Caco-2 (cell line): ENCODE measurements around the gene SLC23A3. TPM values are rescaled to one million over a fixed set of nuclear protein-coding genes. Genes with fewer than 3 reads are reported as not detected.

Experiments used
- BruUV-seq: library from RNA; stranded (reverse); fragments of 400-500 nt; replicated peaks from 2 replicates; lab custom pipeline; 2021; lab: Mats Ljungman, UMichigan
- CTCF ChIA-PET: fragments of 300-600 bp; sonication (Branson Sonifier 250); formaldehyde crosslinking; loops from one replicate; lab custom pipeline; 2022; ENCODE audit warnings: antibody characterized with exemption; lab: Charles Lee
- POLR2A ChIA-PET: fragments of 300-600 bp; sonication (Branson Sonifier 250); formaldehyde crosslinking; loops from one replicate; lab custom pipeline; 2022; ENCODE audit warnings: antibody characterized with exemption; lab: Charles Lee
- DNase-seq, 2 experiments: peaks; one replicate each; pipeline versions ENCODE4 v3.0.0 to v3.0.0-alpha.2; 2020 to 2022
- H3K27me3 ChIP-seq: replicated peaks from 2 replicates; pipeline ENCODE4 v1.6.0; 2011; ENCODE audit warnings: low read length; ENCODE audit not compliant: control insufficient read depth, insufficient read depth
- H3K36me3 ChIP-seq: 2 replicates; pipeline ENCODE4 v1.5.1; 2011; ENCODE audit warnings: low read length; ENCODE audit not compliant: control insufficient read depth, insufficient read depth
- H3K4me1 ChIP-seq: fragments of 250-450 bp; sonication (Bioruptor Pico); 2 replicates; pipeline ENCODE4 v1.5.1; 2020; ENCODE audit warnings: mild to moderate bottlenecking
- H3K4me3 ChIP-seq: 2 replicates; pipeline ENCODE4 v1.5.1; 2011; ENCODE audit warnings: low read depth, mild to moderate bottlenecking, control low read depth, low read length
- H3K9me3 ChIP-seq: fragments of 250-450 bp; sonication (Bioruptor Pico); 2 replicates; pipeline ENCODE4 v1.5.1; 2020; ENCODE audit warnings: mild to moderate bottlenecking, moderate library complexity
- H3K27ac Mint-ChIP-seq: one replicate; pipeline ENCODE4 v1.8.0; 2022; ENCODE audit warnings: mixed read lengths; ENCODE audit not compliant: unreplicated experiment
- H3K27me3 Mint-ChIP-seq: one replicate; pipeline ENCODE4 v1.8.0; 2022; ENCODE audit warnings: mixed read lengths; ENCODE audit not compliant: insufficient read depth, unreplicated experiment
- H3K36me3 Mint-ChIP-seq: one replicate; pipeline ENCODE4 v1.8.0; 2022; ENCODE audit warnings: mild to moderate bottlenecking, mixed read lengths; ENCODE audit not compliant: insufficient read depth, unreplicated experiment
- H3K4me1 Mint-ChIP-seq: one replicate; pipeline ENCODE4 v1.8.0; 2022; ENCODE audit warnings: low read depth, mixed read lengths; ENCODE audit not compliant: unreplicated experiment
- H3K4me3 Mint-ChIP-seq: one replicate; pipeline ENCODE4 v1.8.0; 2022; ENCODE audit warnings: mild to moderate bottlenecking, moderate library complexity, mixed read lengths; ENCODE audit not compliant: unreplicated experiment
- H3K9me3 Mint-ChIP-seq: one replicate; pipeline ENCODE4 v1.8.0; 2022; ENCODE audit warnings: mixed read lengths; ENCODE audit not compliant: unreplicated experiment
- CTCF ChIP-seq, 2 experiments: fragments of 200-600 bp in 1 of 2; IDR thresholded peaks; 1 replicate in 1 of 2; 2 replicates in 1 of 2; pipeline versions ENCODE4 v1.5.1 to v1.8.0; 2011 to 2022; ENCODE audit warnings: antibody characterized with exemption in 1 of 2, control low read depth in 1 of 2, inconsistent platforms in 1 of 2, low read depth in 1 of 2, low read length in 1 of 2, mild to moderate bottlenecking in 1 of 2, moderate library complexity in 1 of 2; ENCODE audit not compliant: insufficient read depth in 1 of 2, severe bottlenecking in 1 of 2, unreplicated experiment in 1 of 2
- intact Hi-C: fragments of 100-400 bp; cut with micrococcal nuclease; formaldehyde crosslinking; loops from one replicate; pipeline ENCODE4 v1.10.0; 2022; ENCODE audit not compliant: unreplicated experiment
- total RNA-seq: library from RNA; stranded (reverse); gene quantifications from 2 replicates; pipeline ENCODE4 v1.2.3, GENCODE V29; 2022

SLC23A3 gene
- total RNA-seq, 1 experiment from 2014 or later: 7.1 TPM

GRCh38 chr2:219112651-219113338 is 57.0 kb downstream of the SLC23A3 start:
- POLR2A ChIA-PET: no interaction called here
- H3K4me3 Mint-ChIP-seq: no peak overlapping the region
- H3K4me1 Mint-ChIP-seq: peaks cover 49% of the 10 kb centered on the region
- no peaks in the 10 kb centered on the region for H3K9me3 Mint-ChIP-seq
- CTCF ChIA-PET: interaction anchor here (0.6 to 2.4 kb wide), 4 partner anchors 9 to 275 kb away, joined by 3 to 20 read pairs (median 10); partner anchors contain the start of gene IHH
- Histone ChIP-seq H3K4me1 (peaks cover 59% of the 10 kb centered on the region), H3K36me3 (no peaks in the 10 kb centered on the region), H3K4me3 (no peak overlapping the region), H3K27me3 (no peaks in the 10 kb centered on the region), H3K9me3 (no peaks in the 10 kb centered on the region)
- DNase-seq: no peak
- TF ChIP-seq CTCF (IDR thresholded peaks at IDR 0.05; ENCODE audit: insufficient read depth in 1 of 2, low read depth in 1 of 2, low read length in 1 of 2, severe bottlenecking in 1 of 2, unreplicated experiment in 1 of 2): no peak
- H3K27ac Mint-ChIP-seq: peak overlapping the region; percentile 64
- intact Hi-C loops: no loop called here
- BruUV-seq: no TSS peak
- H3K36me3 Mint-ChIP-seq: no peaks in the 10 kb centered on the region
- no peaks in the 10 kb centered on the region for H3K27me3 Mint-ChIP-seq

DNA sequence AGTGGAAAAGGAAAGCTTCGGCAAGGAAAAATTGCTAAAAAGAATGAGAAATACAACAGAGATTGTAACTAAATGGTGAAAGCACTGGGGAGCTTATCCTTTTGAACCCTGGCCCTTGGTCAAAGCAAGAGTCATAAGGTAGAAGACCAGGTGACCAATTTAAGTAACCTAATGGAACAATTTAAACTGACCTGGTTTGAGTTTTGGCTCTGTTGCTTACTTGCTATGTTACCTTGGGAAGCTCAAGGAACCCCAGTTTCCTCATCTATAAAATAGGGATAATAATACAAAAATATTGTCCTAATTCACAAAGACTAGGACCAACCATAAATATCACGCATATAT is 57.8 kb downstream of the SLC23A3 start:
- no peaks in the 10 kb centered on the region for H3K36me3 ChIP-seq
- H3K36me3 Mint-ChIP-seq: no peaks in the 10 kb centered on the region
- no peaks in the 10 kb centered on the region for H3K9me3 Mint-ChIP-seq
- H3K9me3 ChIP-seq: no peaks in the 10 kb centered on the region
- no peak overlapping the region for H3K4me3 ChIP-seq
- H3K27me3 Mint-ChIP-seq: no peaks in the 10 kb centered on the region
- ChIA-PET POLR2A (interaction anchor here (1.4 kb wide), 2 partner anchors 13 to 52 kb away, joined by 3 to 4 read pairs; partner anchors contain the start of gene IHH), CTCF (interaction anchor here (0.5 to 2.4 kb wide), 8 partner anchors 8 to 276 kb away, joined by 3 to 20 read pairs (median 6); partner anchors contain the start of gene IHH)
- H3K27ac Mint-ChIP-seq: peak overlapping the region; percentile 54
- peaks cover 45% of the 10 kb centered on the region for H3K4me1 Mint-ChIP-seq
- DNase-seq: no peak
- no peaks in the 10 kb centered on the region for H3K27me3 ChIP-seq
- intact Hi-C loops: no loop called here
- peaks cover 56% of the 10 kb centered on the region for H3K4me1 ChIP-seq
- H3K4me3 Mint-ChIP-seq: peak overlapping the region; percentile 46
- TSS peak; percentile 92 for BruUV-seq
- TF ChIP-seq CTCF (IDR thresholded peaks at IDR 0.05; ENCODE audit: insufficient read depth in 1 of 2, low read depth in 1 of 2, low read length in 1 of 2, severe bottlenecking in 1 of 2, unreplicated experiment in 1 of 2): no peak

Other genes starting within 250 kb of the SLC23A3 start
- gene CDK5R2, start 210.4 kb downstream of the SLC23A3 start, total RNA-seq: 0.18 and 0.21 TPM in 2 replicates
- not detected in 2 replicates for gene FEV, start 184.8 kb downstream of the SLC23A3 start, total RNA-seq
- 0.59 TPM in 1 of 2 replicates, not detected in the other for gene CRYBA2, start 176.6 kb downstream of the SLC23A3 start, total RNA-seq
- 0.34 and 0.77 TPM in 2 replicates for gene CFAP65, start 128.5 kb downstream of the SLC23A3 start, total RNA-seq
- 19.0 and 22.6 TPM in 2 replicates for gene IHH, start 109.1 kb downstream of the SLC23A3 start, total RNA-seq
- 28.5 and 29.6 TPM in 2 replicates for gene NHEJ1, start 9.2 kb downstream of the SLC23A3 start, total RNA-seq
- gene CNPPD1, start 6.9 kb upstream of the SLC23A3 start, total RNA-seq: 59.3 and 62.9 TPM in 2 replicates
- 59.5 and 62.0 TPM in 2 replicates for gene RETREG2, start 8.2 kb upstream of the SLC23A3 start, total RNA-seq
- gene ZFAND2B, start 36.8 kb upstream of the SLC23A3 start, total RNA-seq: 37.3 and 41.8 TPM in 2 replicates
- gene ABCB6, start 48.9 kb upstream of the SLC23A3 start, total RNA-seq: 66.0 and 68.6 TPM in 2 replicates
- 59.6 and 62.9 TPM in 2 replicates for gene ATG9A, start 59.6 kb upstream of the SLC23A3 start, total RNA-seq
- gene ANKZF1, start 59.8 kb upstream of the SLC23A3 start, total RNA-seq: 50.7 and 51.5 TPM in 2 replicates
- gene GLB1L, start 75.4 kb upstream of the SLC23A3 start, total RNA-seq: 3.3 and 4.3 TPM in 2 replicates
- gene STK16, start 75.5 kb upstream of the SLC23A3 start, total RNA-seq: 26.1 and 26.6 TPM in 2 replicates
- gene TUBA4B, start 83.2 kb upstream of the SLC23A3 start, total RNA-seq: not detected in 2 replicates
- gene TUBA4A, start 83.9 kb upstream of the SLC23A3 start, total RNA-seq: 14.9 and 15.6 TPM in 2 replicates
- 60.6 and 61.2 TPM in 2 replicates for gene DNAJB2, start 109.3 kb upstream of the SLC23A3 start, total RNA-seq
- gene PTPRN, start 139.4 kb upstream of the SLC23A3 start, total RNA-seq: not detected in 2 replicates
- gene RESP18, start 162.7 kb upstream of the SLC23A3 start, total RNA-seq: not detected in 2 replicates
- gene DNPEP, start 217.9 kb upstream of the SLC23A3 start, total RNA-seq: 102 and 103 TPM in 2 replicates
- gene DES, start 248.3 kb upstream of the SLC23A3 start, total RNA-seq: 0.86 TPM in 1 of 2 replicates, not detected in the other